Astrocyte (in vitro differentiated cells and primary cell): Measurements from ENCODE around the gene DAPK3.

Experiments used
- CTCF ChIP-seq: IDR thresholded peaks from 2 replicates; pipeline ENCODE4 v1.5.1; 2011; ENCODE audit warnings: low read depth, mild to moderate bottlenecking, inconsistent platforms, low read length, moderate library complexity; ENCODE audit not compliant: insufficient read depth
- EZH2 ChIP-seq: IDR thresholded peaks from 2 replicates; pipeline ENCODE4 v1.6.1; 2012; ENCODE audit warnings: mild to moderate bottlenecking, low read length, inconsistent platforms; ENCODE audit not compliant: insufficient read depth

DNA sequence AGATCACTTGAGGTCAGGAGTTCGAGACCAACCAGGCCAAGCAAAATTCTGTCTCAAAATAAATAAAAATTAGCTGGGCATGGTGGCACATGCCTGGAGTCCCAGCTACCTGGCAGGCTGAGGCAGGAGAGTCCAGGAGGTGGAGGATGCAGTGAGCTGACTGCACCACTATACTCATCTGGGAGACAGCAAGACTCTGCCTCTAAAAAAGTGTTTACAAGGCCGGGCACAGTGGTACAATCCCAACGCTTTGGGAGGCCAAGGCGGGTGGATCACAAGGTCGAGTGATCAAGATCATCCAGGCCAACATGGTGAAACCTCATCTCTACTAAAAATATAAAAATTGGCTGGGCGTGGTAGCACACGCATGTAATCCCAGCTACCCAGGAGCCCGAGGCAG is 4.2 kb upstream of the DAPK3 start:
- TF ChIP-seq CTCF (no peak), EZH2 (no peak)
